Activated T-cell treated with anti-CD3 and anti-CD28 coated beads, Interleukin-2, amount 50 U/mL, for 24 hours (primary cell): ENCODE results near the gene ZCCHC7.

Source experiments
- DNase-seq: peaks from one replicate; pipeline ENCODE4 v3.0.0-alpha.2; 2020
- H3K27ac Mint-ChIP-seq: 2 replicates; pipeline ENCODE4 v1.8.0; 2020; ENCODE audit warnings: mild to moderate bottlenecking, mixed read lengths
- H3K27me3 Mint-ChIP-seq: 2 replicates; pipeline ENCODE4 v1.8.0; 2020; ENCODE audit warnings: mixed read lengths
- H3K36me3 Mint-ChIP-seq: 2 replicates; pipeline ENCODE4 v1.8.0; 2020; ENCODE audit warnings: low read depth, mixed read lengths
- H3K4me1 Mint-ChIP-seq: 2 replicates; pipeline ENCODE4 v1.8.0; 2020; ENCODE audit warnings: low read depth, mixed read lengths
- H3K4me3 Mint-ChIP-seq: 2 replicates; pipeline ENCODE4 v1.8.0; 2020; ENCODE audit warnings: mild to moderate bottlenecking, moderate library complexity, mixed read lengths
- H3K9me3 Mint-ChIP-seq: 2 replicates; pipeline ENCODE4 v1.8.0; 2020; ENCODE audit warnings: mixed read lengths

ZCCHC7 gene

DNA sequence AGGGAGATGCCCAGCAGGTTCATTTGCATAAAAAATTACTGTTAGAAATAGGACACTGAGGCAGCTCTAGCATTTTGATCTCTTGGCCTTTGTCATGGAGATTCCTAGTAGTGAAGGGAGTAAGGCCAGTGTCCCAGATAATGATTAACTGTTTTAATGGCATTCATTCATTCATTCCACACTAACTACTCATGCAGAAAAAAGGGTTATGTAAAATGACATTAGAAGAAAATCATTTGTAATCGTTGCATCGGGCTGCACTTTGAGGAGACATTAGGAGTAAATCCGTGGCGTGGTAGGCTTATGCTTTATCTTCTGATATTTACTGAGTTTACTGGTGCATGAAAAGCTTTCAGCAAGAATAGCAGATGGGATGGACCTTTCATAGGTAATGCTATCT lies 219.5 kb downstream of the ZCCHC7 start:
- Mint-ChIP-seq H3K27ac (no peak overlapping the region), H3K4me3 (no peak overlapping the region), H3K27me3 (no peaks in the 10 kb centered on the region), H3K4me1 (no peaks in the 10 kb centered on the region), H3K36me3 (peaks cover 6% of the 10 kb centered on the region), H3K9me3 (no peaks in the 10 kb centered on the region)
- DNase-seq, result no peak

DNA sequence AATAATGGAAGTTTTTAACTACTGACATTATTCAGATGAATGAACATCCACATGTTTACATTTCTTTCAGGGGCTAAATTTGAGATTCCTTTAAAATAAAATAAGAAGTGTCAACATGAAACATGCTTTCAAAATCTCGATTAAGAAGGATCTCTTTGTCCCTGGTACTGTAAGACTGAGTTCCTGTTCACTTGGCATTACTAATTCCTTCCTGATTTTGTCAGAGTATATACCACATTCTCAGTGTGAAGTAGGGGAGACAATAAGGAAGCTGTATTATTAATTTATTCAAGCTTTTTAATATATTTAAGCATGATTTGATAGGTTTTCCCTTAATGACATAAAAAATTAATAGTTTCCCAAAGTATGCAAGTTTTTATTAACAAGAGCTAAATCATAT lies 220.6 kb downstream of the ZCCHC7 start:
- Mint-ChIP-seq H3K27me3 (no peaks in the 10 kb centered on the region), H3K4me1 (no peaks in the 10 kb centered on the region), H3K4me3 (no peak overlapping the region), H3K27ac (no peak overlapping the region), H3K36me3 (peaks cover 4% of the 10 kb centered on the region), H3K9me3 (no peaks in the 10 kb centered on the region)
- no peak for DNase-seq

GRCh38 chr9:37341704-37342103 lies 221.3 kb downstream of the ZCCHC7 start:
- Mint-ChIP-seq H3K4me1 (no peaks in the 10 kb centered on the region), H3K27me3 (no peaks in the 10 kb centered on the region), H3K9me3 (no peaks in the 10 kb centered on the region), H3K4me3 (no peak overlapping the region), H3K36me3 (peaks cover 4% of the 10 kb centered on the region), H3K27ac (no peak overlapping the region)
- DNase-seq, result no peak

GRCh38 chr9:37342493-37342892 lies 222.1 kb downstream of the ZCCHC7 start:
- no peak overlapping the region for H3K4me3 Mint-ChIP-seq
- peaks cover 6% of the 10 kb centered on the region for H3K36me3 Mint-ChIP-seq
- H3K27ac Mint-ChIP-seq, result no peak overlapping the region
- H3K4me1 Mint-ChIP-seq, result no peaks in the 10 kb centered on the region
- no peak for DNase-seq
- H3K27me3 Mint-ChIP-seq, result no peaks in the 10 kb centered on the region
- no peaks in the 10 kb centered on the region for H3K9me3 Mint-ChIP-seq

DNA sequence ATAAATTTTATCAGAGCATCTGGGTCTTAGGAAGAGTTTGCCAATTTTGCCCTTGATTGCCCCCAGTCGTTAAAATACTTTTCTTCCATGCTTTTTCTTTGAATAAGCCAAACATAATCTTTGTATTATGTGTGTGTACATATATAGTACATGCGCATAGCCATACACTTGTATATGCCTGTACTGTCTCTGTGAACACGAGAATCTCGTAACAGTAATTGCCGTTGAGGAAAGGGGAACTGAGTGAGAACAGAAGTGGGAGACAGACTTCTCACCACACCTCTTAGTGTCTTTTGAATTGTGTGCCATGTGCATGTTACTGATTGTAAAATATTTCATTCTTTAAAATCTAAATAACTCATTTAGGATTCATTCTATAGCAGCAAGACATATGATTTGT lies 222.5 kb downstream of the ZCCHC7 start:
- no peaks in the 10 kb centered on the region for H3K27me3 Mint-ChIP-seq
- peaks cover 9% of the 10 kb centered on the region for H3K36me3 Mint-ChIP-seq
- H3K27ac Mint-ChIP-seq, result no peak overlapping the region
- H3K9me3 Mint-ChIP-seq, result no peaks in the 10 kb centered on the region
- no peaks in the 10 kb centered on the region for H3K4me1 Mint-ChIP-seq
- DNase-seq, result no peak
- no peak overlapping the region for H3K4me3 Mint-ChIP-seq

DNA sequence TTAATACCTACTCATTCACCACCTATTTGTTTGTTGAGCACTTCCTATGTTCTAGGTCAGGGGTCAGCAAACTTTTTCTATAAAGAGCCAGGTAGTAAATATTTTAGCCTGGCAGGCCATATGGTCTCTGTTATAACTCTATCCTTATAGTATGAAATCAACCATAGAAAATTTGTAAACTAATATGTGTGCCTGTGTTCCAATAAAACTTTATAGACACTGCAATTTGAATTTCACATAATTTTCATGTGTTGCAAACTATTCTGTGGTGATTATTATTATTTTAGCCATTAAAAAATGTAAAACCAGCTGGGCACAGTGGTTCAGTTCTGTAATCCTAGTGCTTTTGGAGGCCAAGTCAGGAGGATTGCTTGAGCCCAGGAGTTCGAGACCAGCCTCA lies 223.3 kb downstream of the ZCCHC7 start:
- no peak overlapping the region for H3K27ac Mint-ChIP-seq
- no peaks in the 10 kb centered on the region for H3K27me3 Mint-ChIP-seq
- DNase-seq, result no peak
- no peak overlapping the region for H3K4me3 Mint-ChIP-seq
- H3K9me3 Mint-ChIP-seq, result no peaks in the 10 kb centered on the region
- peaks cover 12% of the 10 kb centered on the region for H3K36me3 Mint-ChIP-seq
- no peaks in the 10 kb centered on the region for H3K4me1 Mint-ChIP-seq

- H3K4me1 Mint-ChIP-seq, result no peaks in the 10 kb centered on the region
- H3K36me3 Mint-ChIP-seq, result peaks cover 22% of the 10 kb centered on the region
- no peak overlapping the region for H3K27ac Mint-ChIP-seq
- H3K4me3 Mint-ChIP-seq, result no peak overlapping the region
- H3K27me3 Mint-ChIP-seq, result no peaks in the 10 kb centered on the region
- H3K9me3 Mint-ChIP-seq, result no peaks in the 10 kb centered on the region
- DNase-seq, result no peak
These were observed 224.7 kb downstream of the ZCCHC7 start for GRCh38 chr9:37345038-37345437.

DNA sequence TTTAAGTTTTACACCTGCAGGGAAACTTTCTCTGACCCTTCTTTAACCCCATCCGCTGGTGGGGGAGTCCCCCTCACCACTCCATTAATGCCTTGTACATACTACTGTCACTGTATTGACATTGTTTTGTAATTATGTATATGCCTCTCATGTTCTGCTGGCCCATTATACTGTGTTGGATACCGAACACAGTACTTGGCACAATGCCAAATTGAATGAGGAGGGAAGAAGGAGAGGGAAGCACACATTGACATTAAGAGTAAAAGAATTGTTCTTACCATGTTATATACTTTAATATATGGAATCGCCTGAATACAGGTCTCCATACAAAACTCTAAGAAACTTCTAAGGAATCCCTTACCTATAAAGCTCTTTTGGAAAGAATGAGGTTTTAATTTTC lies 228.5 kb downstream of the ZCCHC7 start:
- H3K4me1 Mint-ChIP-seq, result peaks cover 2% of the 10 kb centered on the region
- no peak overlapping the region for H3K27ac Mint-ChIP-seq
- peaks cover 52% of the 10 kb centered on the region for H3K36me3 Mint-ChIP-seq
- H3K27me3 Mint-ChIP-seq, result no peaks in the 10 kb centered on the region
- no peak overlapping the region for H3K4me3 Mint-ChIP-seq
- no peak for DNase-seq
- H3K9me3 Mint-ChIP-seq, result no peaks in the 10 kb centered on the region

GRCh38 chr9:37350486-37351190 lies 230.3 kb downstream of the ZCCHC7 start:
- Mint-ChIP-seq H3K36me3 (peaks cover 62% of the 10 kb centered on the region), H3K4me1 (peaks cover 2% of the 10 kb centered on the region), H3K9me3 (no peaks in the 10 kb centered on the region), H3K4me3 (no peak overlapping the region), H3K27ac (peak overlapping the region; percentile 3), H3K27me3 (no peaks in the 10 kb centered on the region)
- no peak for DNase-seq

GRCh38 chr9:37353791-37354190 lies 233.4 kb downstream of the ZCCHC7 start:
- Mint-ChIP-seq H3K4me3 (no peak overlapping the region), H3K27ac (no peak overlapping the region), H3K36me3 (peaks cover 84% of the 10 kb centered on the region), H3K4me1 (peaks cover 2% of the 10 kb centered on the region), H3K9me3 (no peaks in the 10 kb centered on the region), H3K27me3 (no peaks in the 10 kb centered on the region)
- no peak for DNase-seq

- no peak overlapping the region for H3K4me3 Mint-ChIP-seq
- H3K27ac Mint-ChIP-seq, result no peak overlapping the region
- peaks cover 27% of the 10 kb centered on the region for H3K36me3 Mint-ChIP-seq
- no peaks in the 10 kb centered on the region for H3K27me3 Mint-ChIP-seq
- H3K4me1 Mint-ChIP-seq, result no peaks in the 10 kb centered on the region
- no peak for DNase-seq
- H3K9me3 Mint-ChIP-seq, result no peaks in the 10 kb centered on the region
These were observed 242.1 kb downstream of the ZCCHC7 start for GRCh38 chr9:37362430-37362829.

- no peak for DNase-seq
- Mint-ChIP-seq H3K27ac (no peak overlapping the region), H3K4me3 (no peak overlapping the region), H3K9me3 (no peaks in the 10 kb centered on the region), H3K4me1 (no peaks in the 10 kb centered on the region), H3K27me3 (no peaks in the 10 kb centered on the region), H3K36me3 (peaks cover 20% of the 10 kb centered on the region)
These were observed 242.8 kb downstream of the ZCCHC7 start for GRCh38 chr9:37363124-37363523.

GRCh38 chr9:37364136-37364535 lies 243.8 kb downstream of the ZCCHC7 start:
- DNase-seq, result no peak
- Mint-ChIP-seq H3K4me1 (no peaks in the 10 kb centered on the region), H3K36me3 (peaks cover 9% of the 10 kb centered on the region), H3K27me3 (no peaks in the 10 kb centered on the region), H3K4me3 (no peak overlapping the region), H3K9me3 (no peaks in the 10 kb centered on the region), H3K27ac (no peak overlapping the region)

GRCh38 chr9:37364751-37365360 lies 244.5 kb downstream of the ZCCHC7 start:
- H3K27me3 Mint-ChIP-seq, result no peaks in the 10 kb centered on the region
- DNase-seq, result peak; percentile 41
- H3K36me3 Mint-ChIP-seq, result peaks cover 6% of the 10 kb centered on the region
- no peaks in the 10 kb centered on the region for H3K4me1 Mint-ChIP-seq
- no peaks in the 10 kb centered on the region for H3K9me3 Mint-ChIP-seq
- H3K27ac Mint-ChIP-seq, result no peak overlapping the region
- H3K4me3 Mint-ChIP-seq, result no peak overlapping the region

DNA sequence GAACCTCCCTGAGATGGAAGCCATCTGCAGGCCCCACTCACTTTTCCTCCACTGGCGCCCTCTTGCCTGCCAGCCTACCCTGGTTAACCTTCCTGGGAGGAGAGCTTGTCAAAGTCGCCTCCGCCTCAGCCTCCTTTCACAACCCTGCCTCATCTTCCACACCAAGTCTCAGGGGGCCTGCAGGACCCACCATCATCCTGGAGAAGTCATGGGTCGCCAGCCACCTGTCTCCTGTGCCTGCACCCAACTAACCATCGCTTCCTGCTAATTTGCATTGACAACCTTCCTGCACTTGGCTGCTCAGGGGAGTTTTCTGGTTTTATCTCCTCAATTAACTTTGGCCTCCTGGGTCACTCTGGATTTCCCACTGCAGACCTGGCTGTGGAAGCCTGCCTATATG lies 249.3 kb downstream of the ZCCHC7 start:
- Mint-ChIP-seq H3K36me3 (no peaks in the 10 kb centered on the region), H3K27ac (no peak overlapping the region), H3K4me3 (no peak overlapping the region), H3K4me1 (peaks cover 11% of the 10 kb centered on the region), H3K9me3 (no peaks in the 10 kb centered on the region), H3K27me3 (no peaks in the 10 kb centered on the region)
- DNase-seq, result no peak
